Measurements from ENCODE around the gene TMEM187. TPM values are rescaled to one million over a fixed set of nuclear protein-coding genes. Genes with fewer than 3 reads are reported as not detected.

TMEM187 gene
- total RNA-seq, 1 experiment from 2014 or later, result 9.4 TPM

- no TSS peak for BruUV-seq (replicated peaks)
- no peak for TF ChIP-seq CTCF (IDR thresholded peaks at IDR 0.05; ENCODE audit: unreplicated experiment)
- no peaks in the 10 kb centered on the region for H3K4me1 Mint-ChIP-seq (ENCODE audit: low read depth, unreplicated experiment)
- H3K27me3 Mint-ChIP-seq (ENCODE audit: unreplicated experiment), result no peaks in the 10 kb centered on the region
- CTCF ChIA-PET, result no interaction called here
- H3K4me3 Mint-ChIP-seq (ENCODE audit: low read depth, unreplicated experiment), result no peak overlapping the region
- no peaks in the 10 kb centered on the region for H3K9me3 Mint-ChIP-seq (ENCODE audit: low read depth, unreplicated experiment)
- H3K36me3 Mint-ChIP-seq (ENCODE audit: insufficient read depth, unreplicated experiment), result peaks cover 51% of the 10 kb centered on the region
- no peak overlapping the region for H3K27ac Mint-ChIP-seq (ENCODE audit: unreplicated experiment)
- intact Hi-C loops (cut with micrococcal nuclease; ENCODE audit: unreplicated experiment), result no loop called here
- DNase-seq, result no peak
Observed at GRCh38 chrX:153952373-153953026, 20.1 kb upstream of the TMEM187 start.

DNA sequence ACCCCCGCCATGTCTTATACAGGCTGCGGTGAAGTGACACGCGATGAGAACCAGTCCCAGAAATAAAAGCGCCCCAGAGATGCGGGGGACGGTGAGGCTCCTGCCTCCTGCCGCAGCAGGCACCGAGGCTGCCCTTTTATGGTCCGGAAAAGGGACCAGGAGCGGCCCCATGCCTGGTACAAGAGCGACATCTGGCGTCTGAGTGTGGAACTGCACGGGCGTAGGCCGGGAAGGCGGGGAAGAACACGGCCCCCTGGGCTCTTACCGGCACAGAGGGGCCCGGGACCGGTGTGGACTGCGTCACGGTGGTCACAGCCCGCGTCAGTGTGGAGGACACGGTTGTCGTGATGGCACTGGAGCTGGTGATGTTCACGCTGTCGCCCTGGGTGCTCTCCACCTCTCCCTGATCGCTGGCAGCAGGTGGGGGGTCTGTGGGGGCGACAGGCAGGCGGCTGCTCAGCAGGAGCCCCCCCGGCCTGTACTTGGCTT, 19.2 kb upstream of the TMEM187 start:
- peak; percentile 97 for TF ChIP-seq CTCF (IDR thresholded peaks at IDR 0.05; ENCODE audit: unreplicated experiment)
- intact Hi-C loops (cut with micrococcal nuclease; ENCODE audit: unreplicated experiment), result no loop called here
- BruUV-seq (replicated peaks), result no TSS peak
- no peaks in the 10 kb centered on the region for H3K27me3 Mint-ChIP-seq (ENCODE audit: unreplicated experiment)
- no peaks in the 10 kb centered on the region for H3K9me3 Mint-ChIP-seq (ENCODE audit: low read depth, unreplicated experiment)
- H3K4me3 Mint-ChIP-seq (ENCODE audit: low read depth, unreplicated experiment), result no peak overlapping the region
- peak; percentile 73 for DNase-seq
- H3K27ac Mint-ChIP-seq (ENCODE audit: unreplicated experiment), result peak overlapping the region; percentile 47
- no peaks in the 10 kb centered on the region for H3K4me1 Mint-ChIP-seq (ENCODE audit: low read depth, unreplicated experiment)
- CTCF ChIA-PET, result no interaction called here
- peaks cover 51% of the 10 kb centered on the region for H3K36me3 Mint-ChIP-seq (ENCODE audit: insufficient read depth, unreplicated experiment)

DNA sequence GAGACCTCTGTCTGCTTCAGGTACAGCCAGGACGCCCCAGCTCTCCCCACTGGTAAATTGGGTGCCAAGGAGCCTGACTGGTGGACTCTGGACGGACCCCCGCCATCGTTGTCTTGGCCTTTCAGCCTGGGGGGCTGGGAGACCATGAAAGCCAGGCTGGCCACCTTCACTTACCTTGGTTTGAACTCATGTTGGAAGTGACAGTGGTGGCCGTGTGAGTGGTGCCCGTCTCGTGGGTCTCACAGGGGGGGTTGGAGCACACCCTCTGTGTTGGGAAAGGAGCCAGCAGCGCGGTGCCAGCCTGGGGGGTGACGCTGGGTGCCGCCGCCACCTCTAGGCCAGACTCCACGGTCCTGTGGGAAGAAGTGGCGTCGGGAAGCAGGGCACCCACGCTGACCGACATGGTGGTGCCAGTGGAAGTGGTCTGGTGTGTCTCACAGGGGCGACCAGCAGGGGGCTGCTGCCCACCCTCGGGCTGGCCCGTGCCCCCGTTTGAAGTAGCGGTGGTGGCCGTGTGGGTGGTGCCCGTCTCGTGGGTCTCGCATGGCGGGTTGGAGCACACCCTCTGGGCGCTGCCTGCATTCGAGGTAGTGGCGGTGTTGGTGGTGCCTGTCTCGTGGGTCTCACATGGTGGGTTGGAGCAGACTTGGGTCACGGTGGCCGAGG, 18.5 kb upstream of the TMEM187 start:
- intact Hi-C loops (cut with micrococcal nuclease; ENCODE audit: unreplicated experiment), result no loop called here
- Mint-ChIP-seq H3K36me3 (ENCODE audit: insufficient read depth, unreplicated experiment) (peaks cover 48% of the 10 kb centered on the region), H3K4me1 (ENCODE audit: low read depth, unreplicated experiment) (no peaks in the 10 kb centered on the region), H3K27me3 (ENCODE audit: unreplicated experiment) (no peaks in the 10 kb centered on the region), H3K9me3 (ENCODE audit: low read depth, unreplicated experiment) (no peaks in the 10 kb centered on the region), H3K4me3 (ENCODE audit: low read depth, unreplicated experiment) (no peak overlapping the region), H3K27ac (ENCODE audit: unreplicated experiment) (no peak overlapping the region)
- CTCF ChIA-PET, result no interaction called here
- BruUV-seq (replicated peaks), result no TSS peak
- no peak for DNase-seq
- no peak for TF ChIP-seq CTCF (IDR thresholded peaks at IDR 0.05; ENCODE audit: unreplicated experiment)

GRCh38 chrX:153954558-153955227, 17.9 kb upstream of the TMEM187 start:
- no peaks in the 10 kb centered on the region for H3K9me3 Mint-ChIP-seq (ENCODE audit: low read depth, unreplicated experiment)
- no peak overlapping the region for H3K27ac Mint-ChIP-seq (ENCODE audit: unreplicated experiment)
- intact Hi-C loops (cut with micrococcal nuclease; ENCODE audit: unreplicated experiment), result no loop called here
- DNase-seq, result no peak
- no peaks in the 10 kb centered on the region for H3K27me3 Mint-ChIP-seq (ENCODE audit: unreplicated experiment)
- TSS peak; percentile 21 for BruUV-seq (replicated peaks)
- H3K4me3 Mint-ChIP-seq (ENCODE audit: low read depth, unreplicated experiment), result no peak overlapping the region
- CTCF ChIA-PET, result no interaction called here
- H3K36me3 Mint-ChIP-seq (ENCODE audit: insufficient read depth, unreplicated experiment), result peaks cover 51% of the 10 kb centered on the region
- no peak for TF ChIP-seq CTCF (IDR thresholded peaks at IDR 0.05; ENCODE audit: unreplicated experiment)
- H3K4me1 Mint-ChIP-seq (ENCODE audit: low read depth, unreplicated experiment), result no peaks in the 10 kb centered on the region
